Karpas-422 (cell line): ENCODE measurements around the gene TRAF5. TPM values are rescaled to one million over a fixed set of nuclear protein-coding genes. Genes with fewer than 3 reads are reported as not detected.

Source experiments
- DNase-seq: peaks from one replicate; pipeline ENCODE4 v3.0.0-alpha.2; 2015
- H2AFZ ChIP-seq: fragments of 200-600 bp; sonication (generic); 2 replicates; pipeline ENCODE4 v1.6.1; 2014; ENCODE audit warnings: antibody characterized with exemption, low read length, mixed read lengths
- H3K27ac ChIP-seq: fragments of 200-600 bp; sonication (generic); 2 replicates; pipeline ENCODE4 v1.5.1; 2014; ENCODE audit warnings: mild to moderate bottlenecking, low read length, moderate library complexity
- H3K27me3 ChIP-seq: fragments of 200-600 bp; sonication (generic); 2 replicates; pipeline ENCODE4 v1.6.1; 2014; ENCODE audit warnings: low read length, mixed read lengths
- H3K36me3 ChIP-seq: fragments of 200-600 bp; sonication (generic); 2 replicates; pipeline ENCODE4 v1.6.1; 2014; ENCODE audit warnings: low read length, mixed read lengths; ENCODE audit not compliant: insufficient read depth
- H3K4me1 ChIP-seq: fragments of 200-600 bp; sonication (generic); 2 replicates; pipeline ENCODE4 v1.6.1; 2014; ENCODE audit warnings: mild to moderate bottlenecking, low read length, mixed read lengths
- H3K4me2 ChIP-seq: fragments of 200-600 bp; sonication (generic); 2 replicates; pipeline ENCODE4 v1.6.1; 2014; ENCODE audit warnings: low read length, low read depth, mild to moderate bottlenecking; ENCODE audit not compliant: poor library complexity, severe bottlenecking
- H3K4me3 ChIP-seq: fragments of 200-600 bp; sonication (generic); 2 replicates; pipeline ENCODE4 v1.5.1; 2014; ENCODE audit warnings: mild to moderate bottlenecking, antibody characterized with exemption, low read length, mixed read lengths
- H3K79me2 ChIP-seq: fragments of 200-600 bp; sonication (generic); 2 replicates; pipeline ENCODE4 v1.6.1; 2014; ENCODE audit warnings: mild to moderate bottlenecking, low read length, mixed read lengths
- H3K9ac ChIP-seq: fragments of 200-600 bp; sonication (generic); 2 replicates; pipeline ENCODE4 v1.6.0; 2014; ENCODE audit warnings: low read length
- H3K9me2 ChIP-seq: fragments of 200-600 bp; sonication (generic), shearing (Covaris generic); replicated peaks from 2 replicates; pipeline ENCODE4 v1.6.0; 2014; ENCODE audit warnings: mild to moderate bottlenecking, low read length, moderate library complexity; ENCODE audit not compliant: insufficient read depth
- H3K9me3 ChIP-seq: fragments of 300-700, 200-600 bp; sonication (generic); 2 replicates; pipeline ENCODE4 v1.6.1; 2014; ENCODE audit warnings: low read length, mixed read lengths
- H4K20me1 ChIP-seq: fragments of 200-600 bp; sonication (generic); 2 replicates; pipeline ENCODE4 v1.6.1; 2014; ENCODE audit warnings: mild to moderate bottlenecking, antibody characterized with exemption, low read length, low read depth; ENCODE audit not compliant: insufficient read depth
- total RNA-seq: library from RNA; depleted of rRNA; stranded (reverse); fragments of >200 nt; shearing (Covaris generic); gene quantifications from 2 replicates; pipeline ENCODE4 v1.2.3, GENCODE V29; 2014; ENCODE audit warnings: low replicate concordance

TRAF5 gene
- total RNA-seq, 1 experiment from 2014 or later = 39.7 TPM

DNA sequence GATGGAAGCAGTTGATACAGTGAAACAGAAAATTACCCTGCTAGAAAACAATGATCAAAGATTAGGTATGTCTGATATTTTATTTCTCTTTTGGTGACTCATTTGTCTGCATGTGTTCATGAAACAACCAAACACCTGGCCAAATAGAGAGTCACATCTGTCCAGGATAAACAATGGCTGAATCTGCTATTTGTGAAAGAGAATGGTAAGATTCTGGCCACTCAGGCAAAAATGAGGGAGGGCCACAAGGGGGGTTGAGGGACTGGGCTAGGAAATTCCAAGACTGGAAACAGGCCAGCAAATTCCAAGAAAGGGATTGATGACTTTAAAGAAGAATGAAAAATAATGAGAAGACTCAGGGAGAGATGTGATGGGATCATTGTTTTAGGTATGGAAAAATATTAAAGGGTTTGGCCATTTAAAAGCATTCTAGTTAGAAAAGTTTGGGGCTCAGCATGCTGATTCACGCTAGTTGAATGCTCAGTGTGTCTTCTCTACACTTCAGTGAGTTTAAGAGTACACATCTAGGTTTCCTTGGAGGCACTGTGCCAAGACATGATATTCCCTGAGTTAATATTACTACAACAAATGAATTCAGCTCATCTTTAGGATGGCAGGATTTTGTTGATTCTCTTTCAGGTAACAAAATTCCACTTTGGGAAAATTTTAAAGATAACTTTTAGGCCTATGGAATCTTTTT is 44.9 kb downstream of the TRAF5 start:
- H3K27me3 ChIP-seq = no peaks in the 10 kb centered on the region
- no peaks in the 10 kb centered on the region for H3K9me2 ChIP-seq
- H2AFZ ChIP-seq = no peak overlapping the region
- no peak overlapping the region for H3K4me2 ChIP-seq
- no peaks in the 10 kb centered on the region for H3K9me3 ChIP-seq
- DNase-seq = no peak
- no peak overlapping the region for H3K27ac ChIP-seq
- no peaks in the 10 kb centered on the region for H3K36me3 ChIP-seq
- peaks cover 7% of the 10 kb centered on the region for H3K4me1 ChIP-seq
- H3K4me3 ChIP-seq = no peak overlapping the region
- no peaks in the 10 kb centered on the region for H3K79me2 ChIP-seq
- no peak overlapping the region for H3K9ac ChIP-seq
- no peaks in the 10 kb centered on the region for H4K20me1 ChIP-seq

DNA sequence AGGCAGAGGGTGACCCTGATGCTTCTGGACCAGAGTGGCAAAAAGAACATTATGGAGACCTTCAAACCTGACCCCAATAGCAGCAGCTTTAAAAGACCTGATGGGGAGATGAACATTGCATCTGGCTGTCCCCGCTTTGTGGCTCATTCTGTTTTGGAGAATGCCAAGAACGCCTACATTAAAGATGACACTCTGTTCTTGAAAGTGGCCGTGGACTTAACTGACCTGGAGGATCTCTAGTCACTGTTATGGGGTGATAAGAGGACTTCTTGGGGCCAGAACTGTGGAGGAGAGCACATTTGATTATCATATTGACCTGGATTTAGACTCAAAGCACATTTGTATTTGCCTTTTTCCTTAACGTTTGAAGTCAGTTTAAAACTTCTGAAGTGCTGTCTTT is 45.8 kb downstream of the TRAF5 start:
- H2AFZ ChIP-seq = no peak overlapping the region
- no peak overlapping the region for H3K4me3 ChIP-seq
- no peaks in the 10 kb centered on the region for H3K79me2 ChIP-seq
- H3K27ac ChIP-seq = no peak overlapping the region
- H3K36me3 ChIP-seq = no peaks in the 10 kb centered on the region
- no peaks in the 10 kb centered on the region for H3K9me3 ChIP-seq
- H3K9ac ChIP-seq = no peak overlapping the region
- no peak for DNase-seq
- no peaks in the 10 kb centered on the region for H4K20me1 ChIP-seq
- H3K9me2 ChIP-seq = no peaks in the 10 kb centered on the region
- H3K4me2 ChIP-seq = no peak overlapping the region
- H3K27me3 ChIP-seq = no peaks in the 10 kb centered on the region
- H3K4me1 ChIP-seq = peaks cover 7% of the 10 kb centered on the region

DNA sequence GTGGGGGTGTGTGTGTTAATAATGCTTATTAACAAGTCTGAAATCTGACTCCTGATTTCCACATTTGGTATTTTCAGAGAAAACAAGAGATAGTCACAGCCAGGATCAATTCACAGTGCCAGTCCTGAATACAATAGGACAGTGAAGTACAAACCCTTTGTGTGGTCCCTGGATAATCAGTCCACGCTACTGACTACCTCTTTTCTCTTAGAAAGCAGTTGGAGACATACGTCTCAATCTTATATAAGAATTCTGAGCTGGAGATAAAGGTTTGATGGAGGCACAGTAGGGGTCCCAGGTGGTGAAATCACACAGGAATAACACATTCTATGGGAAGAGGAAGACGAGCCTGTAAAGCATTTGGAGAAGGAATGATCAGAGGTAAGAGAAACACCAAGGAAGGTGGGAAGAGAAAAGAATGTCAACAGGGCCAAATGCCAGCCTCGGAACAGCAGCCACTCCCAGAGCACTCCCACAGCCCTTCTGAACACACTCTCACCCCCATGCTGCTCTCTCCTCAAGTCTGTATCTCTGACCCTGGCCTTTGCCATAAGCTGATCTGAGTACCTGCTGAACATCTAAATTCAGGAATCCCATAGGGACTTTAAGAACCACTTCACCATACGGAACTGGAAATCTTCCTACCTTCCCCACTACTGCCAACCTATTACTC is 48.6 kb downstream of the TRAF5 start:
- Histone ChIP-seq H3K4me1 (peaks cover 7% of the 10 kb centered on the region), H3K4me3 (no peak overlapping the region), H4K20me1 (no peaks in the 10 kb centered on the region), H3K9me3 (no peaks in the 10 kb centered on the region), H3K9ac (no peak overlapping the region), H3K79me2 (no peaks in the 10 kb centered on the region), H3K27ac (no peak overlapping the region), H3K4me2 (no peak overlapping the region), H2AFZ (no peak overlapping the region), H3K27me3 (no peaks in the 10 kb centered on the region), H3K36me3 (no peaks in the 10 kb centered on the region), H3K9me2 (no peaks in the 10 kb centered on the region)
- DNase-seq = no peak

DNA sequence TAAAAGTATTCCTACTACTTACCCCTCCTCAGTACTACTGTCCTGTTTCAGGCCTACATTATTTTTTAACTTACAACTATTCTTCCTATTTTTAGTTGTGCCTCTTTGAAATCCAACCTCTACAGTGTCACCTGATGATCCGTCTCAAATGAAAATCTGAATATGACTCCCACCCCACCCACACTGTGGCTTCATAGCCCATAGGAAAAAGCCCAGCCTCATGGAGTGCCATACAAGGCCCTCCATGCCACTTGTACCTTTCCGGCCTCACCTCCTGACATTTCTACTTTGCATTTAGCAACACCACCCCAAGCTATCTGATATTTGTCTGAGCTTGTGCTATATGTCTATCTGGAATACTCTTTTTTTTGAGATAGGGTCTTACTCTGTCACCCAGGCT is 49.3 kb downstream of the TRAF5 start:
- no peaks in the 10 kb centered on the region for H3K27me3 ChIP-seq
- H4K20me1 ChIP-seq = no peaks in the 10 kb centered on the region
- H3K27ac ChIP-seq = no peak overlapping the region
- H3K4me3 ChIP-seq = no peak overlapping the region
- H3K9me3 ChIP-seq = no peaks in the 10 kb centered on the region
- H3K79me2 ChIP-seq = no peaks in the 10 kb centered on the region
- H3K36me3 ChIP-seq = no peaks in the 10 kb centered on the region
- no peak overlapping the region for H2AFZ ChIP-seq
- no peak overlapping the region for H3K4me2 ChIP-seq
- DNase-seq = no peak
- H3K4me1 ChIP-seq = peaks cover 7% of the 10 kb centered on the region
- H3K9ac ChIP-seq = no peak overlapping the region
- no peaks in the 10 kb centered on the region for H3K9me2 ChIP-seq

DNA sequence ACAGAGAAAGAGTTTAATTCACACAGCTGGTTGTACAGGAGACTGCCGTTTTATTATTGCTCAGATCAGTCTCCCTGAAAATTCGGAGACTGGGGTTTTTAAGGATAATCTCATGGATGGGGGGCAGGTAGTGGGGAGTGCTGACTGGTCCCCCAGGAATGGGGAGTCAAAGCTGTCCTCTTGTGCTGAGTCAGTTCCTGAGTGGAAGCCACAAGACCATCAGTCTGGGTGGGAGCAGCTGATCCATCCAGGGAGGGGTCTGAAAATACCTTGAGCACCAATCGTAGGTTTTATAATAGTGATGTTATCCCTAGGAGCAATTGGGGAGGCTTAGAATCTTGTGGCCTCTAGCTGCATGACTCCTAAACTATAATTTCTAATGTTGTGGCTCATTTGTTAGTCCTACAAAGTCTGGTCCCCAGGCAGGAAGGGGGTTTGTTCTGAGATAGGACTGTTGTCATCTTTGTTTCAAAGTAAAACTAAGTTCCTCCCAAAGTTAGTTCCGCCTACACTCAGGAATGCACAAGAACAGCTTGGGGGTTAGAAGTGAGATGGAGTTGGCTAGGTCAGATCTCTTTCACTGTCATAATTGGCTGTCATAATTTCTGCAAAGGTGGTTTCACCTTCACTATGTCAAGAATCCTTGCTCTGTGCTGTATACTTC is 50.3 kb downstream of the TRAF5 start:
- no peak for DNase-seq
- H3K4me2 ChIP-seq = no peak overlapping the region
- H3K36me3 ChIP-seq = no peaks in the 10 kb centered on the region
- H3K27ac ChIP-seq = no peak overlapping the region
- H3K9ac ChIP-seq = no peak overlapping the region
- no peak overlapping the region for H2AFZ ChIP-seq
- no peaks in the 10 kb centered on the region for H3K9me3 ChIP-seq
- H3K79me2 ChIP-seq = no peaks in the 10 kb centered on the region
- H3K27me3 ChIP-seq = no peaks in the 10 kb centered on the region
- H3K9me2 ChIP-seq = no peaks in the 10 kb centered on the region
- peaks cover 13% of the 10 kb centered on the region for H3K4me1 ChIP-seq
- H4K20me1 ChIP-seq = no peaks in the 10 kb centered on the region
- no peak overlapping the region for H3K4me3 ChIP-seq

DNA sequence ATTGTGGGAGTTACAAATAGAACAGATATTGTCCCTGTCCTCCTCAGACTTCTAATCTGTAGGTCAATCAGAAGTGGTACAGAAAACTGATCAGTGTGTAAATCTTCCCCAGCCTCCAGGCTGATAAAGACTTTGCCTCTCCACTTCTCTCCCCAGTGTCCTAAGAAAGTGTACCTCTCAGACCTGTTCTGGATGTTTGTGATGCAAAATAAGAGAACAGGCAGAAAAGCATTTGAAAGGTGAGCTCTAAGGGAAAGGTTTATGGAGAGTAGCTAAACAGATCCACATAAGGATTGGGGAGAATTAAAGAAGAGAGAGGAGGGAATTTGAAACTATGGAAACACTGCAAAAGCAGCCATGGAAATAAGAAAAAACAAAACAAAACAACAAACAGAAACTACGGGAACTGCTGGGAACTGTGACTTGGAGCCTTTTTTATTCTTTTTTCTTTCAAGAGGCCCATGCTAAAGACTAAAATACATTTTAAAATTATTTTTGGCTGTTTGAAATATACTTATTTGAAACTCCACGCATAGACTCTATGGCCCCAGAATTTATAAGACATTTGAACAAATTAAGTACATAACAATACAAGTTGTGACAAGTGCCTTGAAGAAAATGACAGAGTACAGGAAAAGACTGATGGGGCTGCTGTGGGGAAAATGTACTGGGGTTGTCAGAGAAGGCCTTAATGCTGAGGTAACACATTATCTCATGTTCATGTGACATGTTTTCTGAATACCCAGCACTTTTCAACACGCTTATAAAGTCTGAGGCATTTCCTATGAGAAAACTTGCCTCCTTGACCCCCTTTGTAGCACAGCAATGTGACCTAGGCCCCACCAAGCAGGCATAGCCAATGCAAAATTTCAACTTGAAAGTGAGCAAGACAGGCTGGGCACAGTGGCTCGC is 51.2 kb downstream of the TRAF5 start:
- Histone ChIP-seq H3K4me3 (no peak overlapping the region), H3K79me2 (peaks cover 1% of the 10 kb centered on the region), H3K36me3 (no peaks in the 10 kb centered on the region), H3K27me3 (no peaks in the 10 kb centered on the region), H3K9ac (no peak overlapping the region), H3K4me2 (no peak overlapping the region), H3K9me2 (no peaks in the 10 kb centered on the region), H3K9me3 (no peaks in the 10 kb centered on the region), H2AFZ (no peak overlapping the region), H4K20me1 (no peaks in the 10 kb centered on the region), H3K27ac (no peak overlapping the region), H3K4me1 (peaks cover 18% of the 10 kb centered on the region)
- DNase-seq = no peak

DNA sequence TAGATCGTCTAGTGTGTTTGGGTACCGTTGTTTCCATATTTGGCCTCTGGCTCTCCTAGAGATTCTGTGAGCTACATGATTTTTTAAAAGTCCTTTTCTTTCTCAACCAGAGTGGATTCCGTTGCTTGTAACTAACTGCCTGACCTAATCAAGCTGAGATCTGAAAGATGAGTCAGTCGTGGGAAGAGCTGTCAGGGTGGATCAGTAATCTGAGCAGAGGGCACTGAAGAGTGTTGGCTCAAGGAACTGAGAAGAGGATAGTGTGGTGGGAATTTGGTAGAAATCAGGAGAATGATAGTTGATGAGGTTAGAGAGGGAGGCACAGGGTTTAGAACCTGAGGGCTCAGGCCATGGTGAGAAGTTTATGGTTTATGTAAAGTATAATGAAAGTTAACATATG is 52.2 kb downstream of the TRAF5 start:
- H3K27ac ChIP-seq = no peak overlapping the region
- H3K36me3 ChIP-seq = no peaks in the 10 kb centered on the region
- no peaks in the 10 kb centered on the region for H3K27me3 ChIP-seq
- DNase-seq = no peak
- H3K9ac ChIP-seq = no peak overlapping the region
- peaks cover 12% of the 10 kb centered on the region for H3K79me2 ChIP-seq
- no peaks in the 10 kb centered on the region for H3K9me3 ChIP-seq
- peaks cover 22% of the 10 kb centered on the region for H3K4me1 ChIP-seq
- no peaks in the 10 kb centered on the region for H4K20me1 ChIP-seq
- no peak overlapping the region for H2AFZ ChIP-seq
- H3K9me2 ChIP-seq = no peaks in the 10 kb centered on the region
- no peak overlapping the region for H3K4me3 ChIP-seq
- no peak overlapping the region for H3K4me2 ChIP-seq

DNA sequence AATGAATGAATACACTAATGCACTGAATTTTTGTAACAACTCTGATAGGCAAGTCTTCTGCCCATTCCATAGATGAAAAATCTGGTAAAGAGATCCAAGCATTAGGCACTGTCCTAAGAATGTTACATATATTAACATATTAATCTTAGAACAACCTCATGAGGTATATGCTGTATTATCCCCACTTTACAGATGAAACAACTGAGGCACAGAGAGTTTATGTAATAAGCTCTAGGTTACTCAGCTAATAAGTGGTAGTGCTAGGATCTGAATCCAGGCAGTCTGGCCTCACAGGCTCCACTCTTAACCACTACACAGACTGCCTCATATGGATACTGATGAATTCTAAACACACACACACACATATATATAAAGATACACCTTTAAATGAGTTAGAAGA is 52.8 kb downstream of the TRAF5 start:
- Histone ChIP-seq H3K4me3 (no peak overlapping the region), H3K27ac (no peak overlapping the region), H3K9me2 (no peaks in the 10 kb centered on the region), H3K4me2 (no peak overlapping the region), H3K9me3 (no peaks in the 10 kb centered on the region), H4K20me1 (no peaks in the 10 kb centered on the region), H2AFZ (no peak overlapping the region), H3K4me1 (peaks cover 24% of the 10 kb centered on the region), H3K36me3 (no peaks in the 10 kb centered on the region), H3K27me3 (no peaks in the 10 kb centered on the region), H3K79me2 (peaks cover 14% of the 10 kb centered on the region), H3K9ac (no peak overlapping the region)
- DNase-seq = no peak
